ENCODE data around the gene ALPG.

The ALPG gene

DNA sequence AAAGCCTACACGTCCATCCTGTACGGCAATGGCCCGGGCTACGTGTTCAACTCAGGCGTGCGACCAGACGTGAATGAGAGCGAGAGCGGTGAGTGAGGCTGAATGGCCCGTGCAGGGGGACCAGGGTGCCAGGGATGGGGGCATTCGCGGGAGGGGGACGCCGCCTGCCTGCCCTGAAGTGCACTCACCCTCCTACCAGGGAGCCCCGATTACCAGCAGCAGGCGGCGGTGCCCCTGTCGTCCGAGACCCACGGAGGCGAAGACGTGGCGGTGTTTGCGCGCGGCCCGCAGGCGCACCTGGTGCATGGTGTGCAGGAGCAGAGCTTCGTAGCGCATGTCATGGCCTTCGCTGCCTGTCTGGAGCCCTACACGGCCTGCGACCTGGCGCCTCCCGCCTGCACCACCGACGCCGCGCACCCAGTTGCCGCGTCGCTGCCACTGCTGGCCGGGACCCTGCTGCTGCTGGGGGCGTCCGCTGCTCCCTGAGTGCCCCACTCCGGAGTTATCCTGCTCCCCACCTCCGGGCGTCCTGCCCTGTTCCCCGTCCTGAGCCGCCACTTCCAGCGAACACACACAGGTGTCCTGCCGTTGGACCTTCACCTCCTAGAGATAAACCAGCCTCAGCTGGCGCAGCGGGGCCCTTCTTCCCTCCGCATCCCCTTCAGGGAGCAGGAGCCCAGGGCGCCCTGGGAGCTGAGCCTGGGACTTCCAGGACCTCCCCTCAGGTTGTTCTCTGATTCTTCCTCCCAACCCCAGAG, 52.2 kb downstream of the ALPG start:
- Histone ChIP-seq H3K9ac (ENCODE audit: low read depth in 1 of 2, low read length in 2 of 2) (no peak overlapping the region), H3K27me3 (ENCODE audit: control insufficient read depth in 2 of 2, insufficient read depth in 2 of 2, low read length in 2 of 2) (no peaks in the 10 kb centered on the region)

DNA sequence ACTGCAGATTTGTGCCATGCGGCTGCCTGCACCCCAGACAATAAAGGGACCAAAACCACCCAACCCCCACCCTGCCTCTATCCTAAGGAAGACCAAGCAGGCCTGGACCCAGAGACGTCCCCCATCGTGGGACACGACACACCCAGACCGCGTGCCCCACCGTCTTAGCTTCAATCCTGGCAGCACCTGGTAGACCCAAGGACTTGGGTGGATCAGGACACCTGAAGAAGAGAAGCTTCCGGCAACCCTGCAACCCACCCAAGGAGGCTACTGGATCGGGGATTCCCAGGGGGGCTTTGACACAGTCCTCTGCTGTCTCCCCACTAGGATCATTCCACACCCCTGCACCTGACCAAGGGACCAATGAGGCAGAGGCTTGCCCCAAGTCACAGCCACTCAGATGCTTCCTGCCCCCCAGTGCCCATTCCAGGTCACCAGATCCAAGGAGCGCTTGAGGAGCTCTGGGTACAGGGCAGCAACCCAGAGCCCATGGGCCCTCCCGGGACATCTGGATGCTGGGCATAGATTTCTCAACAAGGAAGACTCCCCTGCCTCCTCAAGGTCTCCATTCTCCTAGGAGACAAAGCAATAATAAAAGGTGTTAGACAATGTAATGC, 52.9 kb downstream of the ALPG start:
- no peaks in the 10 kb centered on the region for H3K27me3 ChIP-seq (ENCODE audit: control insufficient read depth in 2 of 2, insufficient read depth in 2 of 2, low read length in 2 of 2)

More for the DNA sequence above, 52.2 kb downstream of the ALPG start:
- H3K4me1 ChIP-seq (ENCODE audit: control insufficient read depth in 2 of 2, insufficient read depth in 2 of 2, low read length in 2 of 2) = peaks cover 7 to 15% of the 10 kb centered on the region in 2 donors
- H3K4me3 ChIP-seq (ENCODE audit: low read length in 2 of 2) = no peak overlapping the region
- no peaks in the 10 kb centered on the region for H3K9me3 ChIP-seq (ENCODE audit: control insufficient read depth in 2 of 2, low read length in 2 of 2)
- H3K36me3 ChIP-seq (ENCODE audit: control insufficient read depth in 2 of 2, insufficient read depth in 2 of 2, low read length in 2 of 2) = no peaks in the 10 kb centered on the region
- no peak overlapping the region for H3K27ac ChIP-seq (ENCODE audit: low read depth in 2 of 2, low read length in 2 of 2)

DNA sequence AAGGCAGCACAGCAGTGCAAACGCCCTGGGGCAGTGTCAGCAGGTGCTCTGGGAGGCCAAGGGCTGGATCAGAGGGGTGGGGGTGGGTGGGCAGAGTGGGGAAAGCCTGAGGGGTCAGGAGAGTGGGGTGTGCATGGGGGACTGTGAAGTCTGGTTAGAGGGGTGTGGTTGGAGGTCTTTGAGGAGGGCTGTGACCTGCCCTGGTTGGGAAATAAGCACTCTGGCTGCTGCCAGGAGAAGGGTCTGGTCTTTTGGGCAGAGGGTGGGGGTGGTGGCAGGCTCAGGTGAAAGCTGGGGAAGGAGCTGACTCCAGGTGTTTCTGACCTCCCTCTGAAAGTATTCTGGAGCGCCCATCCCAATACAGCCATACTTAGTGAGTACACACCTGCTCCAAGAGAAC, 53.5 kb downstream of the ALPG start:
- Histone ChIP-seq H3K27me3 (ENCODE audit: control insufficient read depth in 2 of 2, insufficient read depth in 2 of 2, low read length in 2 of 2) (no peaks in the 10 kb centered on the region), H3K27ac (ENCODE audit: low read depth in 2 of 2, low read length in 2 of 2) (no peak overlapping the region), H3K9ac (ENCODE audit: low read depth in 1 of 2, low read length in 2 of 2) (no peak overlapping the region), H3K4me3 (ENCODE audit: low read length in 2 of 2) (no peak overlapping the region), H3K4me1 (ENCODE audit: control insufficient read depth in 2 of 2, insufficient read depth in 2 of 2, low read length in 2 of 2) (peaks cover 7 to 15% of the 10 kb centered on the region in 2 donors), H3K9me3 (ENCODE audit: control insufficient read depth in 2 of 2, low read length in 2 of 2) (no peaks in the 10 kb centered on the region), H3K36me3 (ENCODE audit: control insufficient read depth in 2 of 2, insufficient read depth in 2 of 2, low read length in 2 of 2) (no peaks in the 10 kb centered on the region)

More for the DNA sequence above, 52.9 kb downstream of the ALPG start:
- H3K4me1 ChIP-seq (ENCODE audit: control insufficient read depth in 2 of 2, insufficient read depth in 2 of 2, low read length in 2 of 2) = peaks cover 7 to 15% of the 10 kb centered on the region in 2 donors
- H3K9ac ChIP-seq (ENCODE audit: low read depth in 1 of 2, low read length in 2 of 2) = no peak overlapping the region
- no peaks in the 10 kb centered on the region for H3K36me3 ChIP-seq (ENCODE audit: control insufficient read depth in 2 of 2, insufficient read depth in 2 of 2, low read length in 2 of 2)
- no peak overlapping the region for H3K27ac ChIP-seq (ENCODE audit: low read depth in 2 of 2, low read length in 2 of 2)
- H3K4me3 ChIP-seq (ENCODE audit: low read length in 2 of 2) = no peak overlapping the region
- H3K9me3 ChIP-seq (ENCODE audit: control insufficient read depth in 2 of 2, low read length in 2 of 2) = no peaks in the 10 kb centered on the region

Measured in mucosa of rectum (tissue), 2 donors.